ENCODE data around the gene PPP1R1B.

PPP1R1B gene

DNA sequence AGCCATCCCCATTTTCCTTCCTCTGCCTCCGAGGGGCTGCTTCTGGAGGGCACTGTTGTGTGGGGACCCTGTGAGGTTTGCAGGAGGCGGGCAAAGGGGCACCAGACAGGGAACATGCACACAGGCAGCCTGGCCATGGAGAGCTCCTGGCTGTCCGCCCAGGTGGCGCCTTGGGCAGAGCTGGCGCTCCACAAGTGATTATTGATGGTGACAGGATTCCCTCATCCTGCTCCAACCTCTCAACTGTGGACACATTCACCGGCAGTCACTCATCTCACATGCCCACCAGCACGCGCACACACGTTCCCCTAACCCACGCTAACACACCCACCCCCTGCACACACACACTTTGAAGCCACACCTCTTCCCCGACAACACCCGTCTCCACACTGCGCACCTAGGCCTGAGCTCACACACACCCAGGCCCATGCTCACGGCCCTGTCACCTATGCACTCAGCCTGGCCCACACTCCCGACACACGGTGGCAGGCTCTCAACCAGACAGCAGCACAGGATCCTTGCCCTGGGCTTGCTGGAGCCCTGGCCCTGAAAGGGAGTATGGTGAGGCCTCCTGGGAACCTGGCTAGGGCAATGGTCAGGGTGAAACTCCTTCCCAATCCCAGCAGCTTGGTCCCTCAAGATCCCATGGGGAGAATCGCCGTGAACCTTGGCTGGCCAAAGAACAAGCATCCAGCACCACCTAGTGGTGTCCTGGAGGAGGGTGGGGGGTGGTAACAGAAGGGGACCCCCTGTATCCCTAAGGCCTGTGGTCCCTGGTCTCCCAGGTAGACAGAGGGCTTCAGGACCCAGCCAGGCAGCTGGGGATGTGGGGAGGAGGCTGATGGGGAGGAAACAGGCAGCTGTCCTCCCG, 45.1 kb downstream of the PPP1R1B start:
- DNase-seq = no peak

DNA sequence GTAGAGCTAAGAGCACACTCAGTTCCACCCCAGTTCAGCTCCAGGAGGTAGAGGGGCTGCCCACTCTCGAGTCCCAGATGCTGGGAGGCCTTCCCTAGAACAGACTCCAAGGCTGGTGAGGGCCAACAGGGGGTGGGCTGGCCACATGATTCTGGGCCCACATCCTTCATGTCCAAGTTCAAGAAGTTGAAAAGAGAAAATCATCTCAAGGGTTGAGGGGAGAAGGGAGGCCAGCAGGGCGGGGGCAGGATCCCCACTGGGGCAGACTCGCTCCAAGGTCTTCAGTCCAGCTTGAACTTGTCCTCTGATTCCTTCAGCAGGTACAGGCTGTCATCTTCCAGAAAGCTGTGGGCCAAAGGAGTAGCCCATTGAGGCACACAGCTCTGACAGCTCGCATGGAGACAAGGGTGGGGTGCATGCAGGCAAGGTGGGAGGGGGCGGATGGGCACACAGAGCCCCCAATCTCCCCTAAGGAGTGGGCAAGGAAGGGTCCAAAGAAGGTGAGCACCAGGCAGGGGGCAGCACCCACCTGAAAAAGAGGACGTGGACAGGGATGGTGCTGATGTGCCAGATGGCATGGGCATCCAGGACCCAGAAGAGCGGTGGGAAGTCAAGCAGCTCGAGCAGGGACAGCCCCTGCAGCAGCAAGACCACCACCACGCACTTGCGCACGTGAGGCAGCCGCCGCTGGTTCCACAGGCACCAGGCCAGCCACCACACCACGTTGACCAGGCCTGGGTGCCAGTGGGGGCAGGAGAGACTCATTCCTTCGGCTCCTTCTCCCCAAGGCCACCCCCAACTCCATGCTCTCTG, 46.0 kb downstream of the PPP1R1B start:
- DNase-seq = no peak

DNA sequence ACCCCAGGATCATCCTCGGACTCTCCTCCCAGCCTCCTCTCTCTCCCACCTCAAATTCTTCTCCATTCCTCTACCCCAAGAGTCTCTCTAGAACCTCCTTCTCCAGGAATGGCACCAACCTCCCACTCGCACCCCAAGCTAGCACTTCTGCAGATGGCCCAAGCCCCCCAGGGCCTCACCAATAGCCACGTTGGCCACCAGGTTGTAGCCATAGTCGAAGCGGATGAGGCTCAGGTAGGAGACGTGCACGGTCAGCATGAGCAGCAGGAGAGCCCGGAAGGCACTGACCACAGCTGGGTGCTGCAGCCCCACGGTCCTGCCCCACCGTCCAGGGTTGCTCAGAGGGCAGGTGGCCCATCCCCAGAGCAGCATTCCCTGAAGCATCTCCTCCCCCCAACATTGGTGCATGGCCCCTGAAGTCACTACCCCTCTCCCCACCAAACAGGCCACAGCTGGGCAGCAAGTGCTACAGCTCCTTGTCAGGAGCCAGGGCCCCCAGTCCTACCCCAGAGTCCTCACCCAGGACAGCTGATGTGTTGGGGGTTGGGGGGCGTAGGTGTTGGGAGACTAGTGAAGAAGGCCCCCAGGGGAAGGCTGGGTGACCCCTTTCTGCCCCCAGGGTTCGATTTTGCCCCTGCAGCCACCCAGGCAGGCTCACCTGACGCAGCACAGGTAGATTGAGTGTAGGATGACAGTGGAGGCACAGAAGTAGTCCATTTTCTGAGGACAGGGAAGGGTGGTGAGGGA, 46.8 kb downstream of the PPP1R1B start:
- no peak for DNase-seq

DNA sequence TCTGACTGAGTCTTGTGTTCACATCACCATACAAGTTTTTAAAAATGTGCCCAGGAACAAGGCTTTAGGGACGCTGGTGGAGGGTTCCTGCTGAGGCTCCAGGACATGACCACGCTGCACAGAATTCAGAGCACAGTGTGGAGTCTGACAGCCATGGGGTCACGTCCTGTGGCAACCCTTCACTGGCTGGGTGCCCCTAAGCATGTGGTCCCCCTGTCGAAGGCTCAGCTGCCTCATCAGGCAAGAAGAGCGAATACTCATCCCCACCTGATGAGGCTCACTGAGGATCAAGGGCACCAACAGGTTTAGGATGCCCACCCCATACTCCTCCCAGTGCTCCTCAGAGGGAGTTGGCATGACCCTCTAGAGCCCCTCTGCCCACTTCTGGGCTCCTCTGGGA, 47.4 kb downstream of the PPP1R1B start:
- DNase-seq = no peak

DNA sequence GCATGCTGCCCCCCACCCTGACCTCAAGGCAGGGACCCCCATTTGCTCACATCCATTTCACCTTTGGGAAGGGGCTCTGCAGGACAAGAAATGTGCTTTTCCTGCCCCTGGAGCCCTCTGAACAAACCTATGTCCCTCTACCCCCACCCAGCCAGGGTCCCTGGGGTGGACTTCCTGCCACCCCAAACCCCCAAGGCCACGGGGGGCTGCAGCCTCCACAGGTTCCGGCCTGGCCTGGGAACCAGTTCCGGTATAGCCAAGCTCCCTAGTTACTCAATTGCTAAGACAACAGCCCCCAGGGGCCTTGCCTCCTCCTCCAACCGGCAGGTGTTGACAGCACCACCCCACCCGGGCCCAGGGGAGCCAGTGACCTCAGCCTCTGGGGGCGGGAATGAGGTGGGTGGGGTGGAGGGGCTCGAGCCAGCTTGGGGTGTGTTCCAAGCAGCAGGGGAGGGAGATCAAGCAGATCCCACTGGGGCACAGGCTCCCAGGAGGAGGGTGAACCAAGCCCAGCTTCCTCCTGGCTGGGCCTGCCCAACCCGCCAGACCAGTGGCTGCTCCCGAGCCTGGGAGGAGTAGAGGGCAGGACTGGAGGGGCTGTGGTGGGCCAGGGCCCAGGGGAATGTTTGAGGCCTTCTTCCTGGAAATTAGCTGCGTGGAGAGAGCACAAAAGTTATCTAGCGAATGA, 48.1 kb downstream of the PPP1R1B start:
- no peak for DNase-seq

DNA sequence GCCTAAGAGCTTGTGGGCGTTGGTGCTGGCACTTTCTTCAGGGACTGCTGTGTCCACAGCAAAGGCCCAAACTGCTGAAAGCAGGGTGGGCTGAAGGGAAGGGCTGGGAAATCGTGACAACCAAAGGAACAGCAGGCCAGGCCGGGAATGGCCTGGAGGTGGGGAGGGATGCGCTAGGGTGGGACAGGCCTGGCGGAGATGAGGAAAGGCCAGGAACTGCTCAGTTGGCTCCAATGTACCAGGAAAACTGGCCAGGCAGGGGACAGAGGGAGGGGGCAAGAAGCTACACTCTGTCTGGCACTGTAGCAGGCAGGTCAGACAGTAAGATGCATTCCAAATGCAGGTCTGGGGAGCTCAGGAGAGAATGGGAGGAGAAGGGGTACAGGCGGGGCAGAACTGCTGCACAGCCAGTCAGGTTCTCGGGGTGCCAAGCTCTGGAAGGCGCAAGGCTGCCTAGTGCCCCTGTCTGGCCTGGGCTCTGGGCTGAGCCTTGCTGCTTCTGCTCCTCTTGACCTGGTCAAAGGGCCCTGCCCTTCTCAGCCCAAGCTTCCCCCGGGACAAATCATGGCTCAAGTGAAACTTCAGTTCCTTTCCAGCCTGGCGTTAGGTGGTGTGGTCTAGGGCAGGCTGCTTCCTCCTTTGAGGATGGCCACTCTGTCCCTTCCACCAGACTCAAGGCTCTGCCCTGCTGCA, 48.8 kb downstream of the PPP1R1B start:
- DNase-seq = no peak

DNA sequence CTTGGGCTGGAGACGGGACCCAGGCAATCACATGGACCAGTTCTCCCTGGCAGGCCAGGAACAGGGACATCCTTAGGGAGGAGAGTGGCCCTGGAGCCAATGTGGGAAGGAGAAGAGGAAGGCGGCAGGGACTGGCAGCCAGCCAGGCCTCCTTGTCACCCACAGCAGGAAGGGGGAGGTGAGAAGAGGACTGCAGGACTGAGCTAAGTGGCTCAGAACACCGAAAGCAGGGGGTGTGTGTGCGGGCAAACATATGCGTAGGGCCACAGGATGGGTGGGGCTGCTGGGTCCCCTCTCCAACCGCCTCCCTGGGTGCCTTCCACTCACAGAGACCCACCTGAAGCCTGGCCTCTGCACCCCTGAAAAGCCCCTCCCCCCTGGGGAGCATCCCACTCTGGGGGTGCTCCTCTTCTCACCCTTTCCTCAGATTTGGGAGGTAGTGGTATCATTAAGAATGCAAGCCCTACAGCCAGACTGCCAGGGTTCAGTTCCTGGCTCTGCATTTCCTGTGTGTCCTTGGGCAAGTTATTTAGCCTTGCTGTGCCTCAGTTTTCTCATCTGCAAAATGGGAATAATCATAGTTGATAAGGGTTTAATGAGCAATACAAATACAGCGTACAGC, 49.6 kb downstream of the PPP1R1B start:
- peak; percentile 18 for DNase-seq

DNA sequence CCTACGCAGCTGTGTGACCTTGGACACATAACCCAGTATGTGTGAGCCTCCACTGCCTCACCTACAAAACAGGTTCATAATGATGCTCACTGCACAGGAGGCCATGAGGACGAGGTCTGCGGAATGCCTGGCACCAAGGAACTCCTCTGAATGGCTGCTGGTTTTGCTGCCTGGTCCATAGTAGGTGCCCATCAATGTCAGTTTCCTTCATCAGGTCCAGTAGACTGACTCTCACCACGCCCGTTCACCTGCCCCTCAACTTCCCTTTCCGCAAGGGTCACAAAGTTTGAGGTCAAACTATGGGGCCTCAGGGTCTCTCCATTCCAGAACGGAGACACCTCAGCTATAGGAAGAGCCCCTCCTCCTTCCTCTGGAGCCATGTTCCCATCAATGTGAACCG, 50.3 kb downstream of the PPP1R1B start:
- DNase-seq = no peak

DNA sequence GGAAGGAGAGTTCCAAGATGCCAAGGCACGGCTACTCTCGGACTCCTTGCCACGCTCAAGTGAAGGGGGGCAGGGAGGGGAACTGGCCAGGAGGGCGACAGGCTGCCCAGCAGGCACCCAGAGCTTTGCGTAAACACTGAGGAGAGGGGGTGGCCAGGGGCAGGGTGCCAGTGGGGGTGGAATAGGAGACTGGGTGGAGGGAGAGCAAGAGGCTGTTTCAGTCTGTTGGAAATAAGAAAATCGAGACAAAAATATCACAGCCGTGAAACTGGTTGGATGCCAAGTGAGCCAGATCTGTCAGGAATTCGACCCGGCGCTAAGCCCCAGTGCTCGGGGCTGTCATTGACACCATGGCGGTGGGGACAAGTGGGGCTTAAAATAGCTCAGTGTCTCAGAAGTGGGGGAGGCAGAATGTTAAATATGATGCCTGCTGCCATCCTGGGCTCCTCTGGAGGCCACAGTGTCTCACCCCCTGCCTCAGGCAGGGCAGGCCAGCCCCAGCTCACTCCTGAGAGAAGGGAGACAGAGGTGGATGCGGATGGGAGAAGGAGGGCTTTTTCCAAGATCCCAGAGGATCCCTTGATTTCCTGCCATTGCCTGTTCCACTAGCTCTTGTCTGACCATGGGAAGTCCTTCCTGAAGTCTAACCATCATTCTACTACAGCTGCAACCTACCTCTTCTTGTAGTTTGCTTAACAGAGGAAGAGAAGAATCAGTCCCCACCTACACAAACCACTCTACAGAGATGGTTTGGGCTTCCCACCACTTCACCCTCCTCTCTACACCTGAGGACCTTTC, 51.0 kb downstream of the PPP1R1B start:
- no peak for DNase-seq

DNA sequence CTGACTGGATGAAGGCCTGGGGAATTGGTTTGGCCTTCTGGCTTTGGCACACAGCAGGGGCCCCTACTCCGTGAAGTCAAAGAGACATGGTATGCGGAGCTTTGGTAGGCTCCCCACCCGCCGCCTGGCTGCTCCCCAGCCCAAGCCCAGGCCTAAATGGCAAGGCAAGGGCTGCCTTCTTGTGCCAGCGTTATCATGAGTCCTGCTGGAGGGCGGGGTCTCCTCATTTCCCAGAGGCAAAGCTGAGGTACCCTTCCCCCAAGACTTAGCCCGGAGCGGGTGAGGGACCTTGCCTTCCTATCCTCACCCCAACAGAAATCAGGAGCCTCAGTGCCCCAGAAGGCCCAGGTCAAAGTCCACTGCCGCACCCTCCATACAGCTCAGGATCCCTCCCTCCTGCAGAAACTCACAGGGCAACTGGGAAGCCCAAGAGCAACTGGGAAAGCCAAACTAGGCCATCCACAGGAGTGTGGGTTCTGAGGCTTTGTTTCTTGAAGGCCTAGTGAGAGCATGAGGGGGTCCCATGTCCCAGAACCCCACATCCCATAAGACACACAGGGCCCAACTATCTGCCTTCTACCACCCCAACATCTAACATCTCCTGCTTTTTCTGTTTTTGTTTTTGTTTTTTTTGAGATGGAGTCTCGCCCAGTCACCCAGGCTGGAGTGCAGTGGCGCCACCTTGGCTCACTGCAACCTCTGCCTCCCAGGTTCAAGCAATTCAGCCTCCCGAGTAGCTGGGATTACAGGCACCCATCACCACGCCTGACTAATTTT, 51.8 kb downstream of the PPP1R1B start:
- DNase-seq = no peak

DNA sequence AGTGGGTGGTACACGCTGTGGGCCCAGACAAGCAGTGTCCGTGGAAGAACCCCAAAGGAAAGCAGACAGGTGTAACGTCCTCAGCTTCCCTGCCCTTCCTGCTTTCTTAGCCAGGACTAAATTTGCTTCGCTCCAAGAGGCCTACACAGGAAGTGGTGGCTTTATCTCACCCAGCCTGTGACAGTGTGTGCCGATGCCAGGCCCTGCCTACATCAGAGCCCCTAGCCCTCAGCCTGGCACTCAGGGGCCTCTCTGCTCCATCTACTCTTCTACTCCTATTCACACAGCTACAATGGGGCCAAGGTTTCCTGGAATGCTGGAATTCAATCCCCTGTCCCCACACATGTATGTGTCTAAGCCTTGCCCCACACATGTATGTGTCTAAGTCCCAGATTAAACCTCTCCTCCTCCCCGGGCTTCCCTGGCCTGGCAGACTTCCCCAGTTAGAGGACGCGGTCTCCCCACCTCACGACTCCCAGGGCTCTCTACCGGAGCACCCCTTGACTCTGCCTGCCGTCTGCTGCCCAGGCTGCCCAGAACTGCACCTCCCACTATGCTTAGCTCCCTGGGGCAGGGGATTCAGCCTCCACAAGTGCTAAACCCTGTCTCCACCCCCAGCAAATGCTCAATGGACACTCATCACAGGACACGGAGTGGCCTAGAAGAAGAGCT, 52.9 kb downstream of the PPP1R1B start:
- DNase-seq = peak; percentile 19

DNA sequence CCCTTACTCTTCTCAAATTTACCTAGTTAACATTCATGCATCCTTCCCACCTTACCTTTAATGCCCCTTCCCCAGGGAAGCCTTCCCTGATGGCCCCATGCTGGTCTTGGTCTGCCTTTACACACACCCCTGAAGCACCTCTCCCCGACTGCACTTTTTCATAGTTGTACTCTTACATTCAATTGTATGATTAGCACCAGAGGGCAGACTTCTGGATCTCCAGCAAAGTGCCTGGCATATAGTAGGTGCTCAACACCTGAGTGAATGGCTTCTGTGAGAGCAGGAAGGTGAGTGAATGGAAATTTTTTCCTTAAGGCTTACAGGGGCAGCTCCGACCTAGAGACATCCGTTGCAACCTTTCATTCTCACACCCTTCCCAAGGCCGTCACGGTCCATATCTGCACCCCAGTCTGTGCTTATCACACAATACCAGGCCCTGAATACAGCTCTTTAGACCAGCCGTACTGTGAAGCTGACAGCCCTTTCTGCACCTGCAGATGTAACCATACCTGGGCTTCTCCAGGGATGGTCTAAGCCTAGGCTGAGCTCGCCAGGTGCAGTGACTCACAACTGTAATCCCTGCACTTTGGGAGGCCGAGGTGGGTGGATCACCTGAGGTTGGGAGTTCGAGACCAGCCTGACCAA, 56.7 kb downstream of the PPP1R1B start:
- no peak for DNase-seq

DNA sequence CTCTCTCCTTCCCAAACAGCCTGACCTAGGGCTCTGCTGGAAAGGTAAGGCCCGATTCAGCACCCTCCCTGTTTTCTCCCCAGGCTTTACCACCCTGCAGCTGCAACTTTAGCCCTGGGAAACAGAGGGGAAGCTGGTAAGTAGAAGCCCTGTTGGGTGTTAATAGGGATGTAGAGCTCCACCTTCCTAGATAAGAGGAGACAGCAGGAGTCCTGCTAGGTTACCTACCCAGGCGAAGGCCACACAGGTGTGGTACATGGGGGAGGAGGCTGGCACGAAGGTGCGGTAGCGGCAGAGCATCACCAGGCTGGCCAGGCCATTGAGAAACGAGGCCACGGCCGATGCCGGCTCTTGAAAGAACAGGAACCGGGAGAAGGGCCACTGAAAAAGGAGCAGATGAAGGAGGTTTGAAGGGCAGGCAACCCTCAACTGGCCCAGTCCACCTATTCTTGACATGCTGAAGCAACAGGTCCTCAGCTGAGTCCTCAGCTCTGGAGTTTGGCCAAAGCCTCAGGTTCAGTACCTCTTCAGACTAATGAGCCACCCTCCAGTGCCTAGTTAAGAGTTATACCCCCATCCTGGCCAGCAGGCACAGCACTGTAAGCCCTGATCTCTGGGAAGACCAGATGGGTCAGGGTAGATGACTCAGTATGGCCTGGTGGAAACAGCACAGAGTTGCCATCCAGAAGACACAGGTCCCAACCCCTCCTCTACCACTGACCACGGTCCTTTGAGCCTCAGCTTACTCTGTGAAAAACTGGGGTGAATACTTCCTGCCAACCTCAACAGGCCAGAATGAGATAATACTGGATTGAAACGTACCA, 57.8 kb downstream of the PPP1R1B start:
- no peak for DNase-seq

Measured in stimulated activated naive CD4-positive, alpha-beta T cell treated with Interleukin-2 at 50 U/mL for 16 hours (primary cell).